B cell (primary cell): Measurements from ENCODE around the gene METRNL. TPM values are rescaled to one million over a fixed set of nuclear protein-coding genes. Genes with fewer than 3 reads are reported as not detected.

ENCODE experiments used
- ATAC-seq: fragments of 200-7000 bp; cut with Tn5 transposase; one replicate; pipeline ENCODE4 v1.10.0; 2021; ENCODE audit warnings: low read depth, mild to moderate bottlenecking, moderate number of reproducible peaks, moderate library complexity
- CTCF ChIA-PET: fragments of 350-600 bp; sonication (Branson Sonifier 250); formaldehyde crosslinking; loops from one replicate; lab custom pipeline; 2021; ENCODE audit warnings: antibody characterized with exemption, inconsistent platforms; lab: Charles Lee
- POLR2A ChIA-PET: fragments of 350-600 bp; sonication (Branson Sonifier 250); formaldehyde crosslinking; loops from one replicate; lab custom pipeline; 2021; ENCODE audit warnings: antibody characterized with exemption; lab: Charles Lee
- DNase-seq: peaks from one replicate; pipeline ENCODE4 v3.0.0; 2013
- H2AFZ ChIP-seq: 2 replicates; pipeline ENCODE4 v1.6.1; 2012; ENCODE audit warnings: mild to moderate bottlenecking, low read depth, low read length; ENCODE audit not compliant: insufficient read depth, poor library complexity, severe bottlenecking
- H3K27ac ChIP-seq, 2 donors: 1 replicate in 1 of 2; 2 replicates in 1 of 2; pipeline ENCODE4 v1.5.1; 2012 to 2013; ENCODE audit warnings: low read length in 2 of 2, mild to moderate bottlenecking in 2 of 2, moderate library complexity in 1 of 2
- H3K27me3 ChIP-seq, 4 experiments: fragments of 200-600 bp in 1 of 4; sonication (generic) in 1 of 4; replicated peaks in 1 of 4; 1 replicate in 2 of 4; 2 replicates in 2 of 4; pipeline versions ENCODE4 v1.6.1 to v1.7.0; 2013 to 2016; ENCODE audit warnings: low read length in 3 of 4, mild to moderate bottlenecking in 2 of 4, mixed read lengths in 1 of 4, moderate library complexity in 1 of 4; ENCODE audit not compliant: insufficient read depth in 4 of 4, control insufficient read depth in 3 of 4; ENCODE audit errors: control extremely low read depth in 1 of 4
- H3K36me3 ChIP-seq, 2 experiments: replicated peaks in 1 of 2; 1 replicate in 1 of 2; 2 replicates in 1 of 2; pipeline versions ENCODE4 v1.6.1 to v1.7.1; 2013; ENCODE audit warnings: low read length in 1 of 2; ENCODE audit not compliant: insufficient read depth in 2 of 2, control insufficient read depth in 1 of 2; ENCODE audit errors: control extremely low read depth in 1 of 2, extremely low read depth in 1 of 2
- H3K4me1 ChIP-seq, 2 donors: fragments of 200-600 bp in 1 of 2; sonication (generic) in 1 of 2; 1 replicate in 1 of 2; 2 replicates in 1 of 2; pipeline versions ENCODE4 v1.5.1 to v1.6.1; 2013 to 2017; ENCODE audit warnings: low read length in 2 of 2; ENCODE audit not compliant: control insufficient read depth in 2 of 2, insufficient read depth in 2 of 2
- H3K4me2 ChIP-seq: replicated peaks from 2 replicates; pipeline ENCODE3; 2012; ENCODE audit warnings: mild to moderate bottlenecking, low read depth, low read length; ENCODE audit not compliant: poor library complexity, severe bottlenecking
- H3K4me3 ChIP-seq, 5 experiments: fragments of 200-600 bp in 1 of 5; sonication (generic) in 1 of 5; 1 replicate in 3 of 5; 2 replicates in 2 of 5; pipeline versions ENCODE4 v1.5.1 to v1.7.0; 2011 to 2016; ENCODE audit warnings: low read length in 4 of 5, mild to moderate bottlenecking in 4 of 5, low read depth in 2 of 5, control low read depth in 1 of 5, moderate library complexity in 1 of 5; ENCODE audit not compliant: insufficient read depth in 1 of 5; ENCODE audit errors: control extremely low read depth in 1 of 5, extremely low read depth in 1 of 5
- H3K79me2 ChIP-seq: fragments of 200-600 bp; sonication (generic); one replicate; pipeline ENCODE4 v1.6.0; 2016; ENCODE audit warnings: low read length; ENCODE audit not compliant: control insufficient read depth, insufficient read depth
- H3K9ac ChIP-seq: fragments of 200-600 bp; sonication (generic); 2 replicates; pipeline ENCODE4 v1.6.1; 2017; ENCODE audit warnings: mild to moderate bottlenecking, low read length, moderate library complexity
- H3K9me3 ChIP-seq, 3 donors: one replicate each; pipeline versions ENCODE4 v1.6.1 to v1.7.1; 2013; ENCODE audit warnings: low read length in 2 of 3; ENCODE audit not compliant: control insufficient read depth in 2 of 3, insufficient read depth in 1 of 3; ENCODE audit errors: control extremely low read depth in 1 of 3
- H4K20me1 ChIP-seq: 2 replicates; pipeline ENCODE4 v1.6.0; 2012; ENCODE audit warnings: mild to moderate bottlenecking, low read length; ENCODE audit not compliant: insufficient read depth, control insufficient read depth, poor library complexity, severe bottlenecking
- H3K27ac Mint-ChIP-seq: one replicate; pipeline ENCODE4 v1.8.0; 2021; ENCODE audit warnings: mixed read lengths
- H3K27me3 Mint-ChIP-seq: one replicate; pipeline ENCODE4 v1.8.0; 2021; ENCODE audit warnings: mixed read lengths
- H3K4me1 Mint-ChIP-seq: one replicate; pipeline ENCODE4 v1.8.0; 2021; ENCODE audit warnings: mixed read lengths
- H3K4me3 Mint-ChIP-seq: one replicate; pipeline ENCODE4 v1.8.0; 2021; ENCODE audit warnings: mixed read lengths
- H3K9me3 Mint-ChIP-seq: one replicate; pipeline ENCODE4 v1.8.0; 2022; ENCODE audit warnings: mixed read lengths; ENCODE audit not compliant: insufficient read depth
- EZH2 ChIP-seq: IDR thresholded peaks from 2 replicates; pipeline ENCODE4 v1.6.1; 2012; ENCODE audit warnings: borderline replicate concordance, low read depth, mild to moderate bottlenecking, moderate library complexity, low read length; ENCODE audit not compliant: insufficient read depth, poor library complexity, severe bottlenecking
- WGBS: methylation state at CpG from one replicate; pipeline ENCODE4 v1.1.5; 2013; ENCODE audit warnings: missing lambda C conversion rate; ENCODE audit not compliant: insufficient coverage; 5-methylcytosine and 5-hydroxymethylcytosine counted together
- intact Hi-C: fragments of 100-400 bp; cut with micrococcal nuclease; formaldehyde crosslinking; loops from one replicate; pipeline ENCODE4 v1.10.0; 2022
- polyA plus RNA-seq: library from polyadenylated mRNA; depleted of rRNA; stranded (reverse); fragments of >200 nt; gene quantifications from 2 replicates; pipeline ENCODE4 v1.2.3, GENCODE V29; 2012
- total RNA-seq, 2 donors: library from RNA; stranded (reverse); fragments of 120-200 nt in 1 of 2; gene quantifications; 1 replicate in 1 of 2; 2 replicates in 1 of 2; pipeline versions ENCODE4 v1.2.3 to v1.2.4, GENCODE V29; 2013 to 2022
- TF ChIP-seq, protein P1 (sequence below): fragments of 200-600 bp; IDR thresholded peaks from one replicate; pipeline ENCODE4 v1.8.0; 2022; ENCODE audit warnings: antibody characterized with exemption, mild to moderate bottlenecking

Gene METRNL
- total and polyA plus RNA-seq, 2 donors (not counting 1 experiment from before 2014, with no cell fraction given): 11.8 to 18.4 TPM

DNA sequence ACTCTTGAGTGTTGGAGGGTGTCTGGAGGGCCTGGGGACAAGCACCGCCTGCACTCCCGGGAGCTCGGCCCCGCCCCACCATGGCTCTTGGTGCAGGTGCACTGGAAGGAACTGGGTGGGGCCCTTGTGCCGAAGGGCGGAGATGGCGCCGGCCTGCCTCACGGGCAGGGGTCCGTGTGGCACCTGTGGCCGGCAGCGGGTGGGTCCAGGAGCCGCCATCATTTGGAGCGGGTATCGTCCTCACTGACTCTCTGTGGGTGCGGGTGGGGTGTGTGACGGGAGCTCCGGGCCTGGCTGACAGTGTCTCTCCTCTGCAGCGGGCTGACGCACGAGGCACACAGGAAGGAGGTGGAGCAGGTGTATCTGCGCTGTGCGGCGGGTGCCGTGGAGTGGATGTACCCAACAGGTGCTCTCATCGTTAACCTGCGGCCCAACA, 5.2 kb downstream of the METRNL start:
- Histone ChIP-seq H3K36me3 (no peaks in the 10 kb centered on the region), H3K4me3 (no peak overlapping the region), H3K4me1 (peaks cover 14 to 17% of the 10 kb centered on the region in 2 donors), H3K27me3 (no peaks in the 10 kb centered on the region), H4K20me1 (peaks cover 10% of the 10 kb centered on the region), H3K79me2 (peaks cover 3% of the 10 kb centered on the region), H2AFZ (no peak overlapping the region), H3K9me3 (no peaks in the 10 kb centered on the region), H3K9ac (no peak overlapping the region), H3K27ac (no peak overlapping the region), H3K4me2 (no peak overlapping the region)
- H3K27ac Mint-ChIP-seq: no peak overlapping the region
- DNase-seq: no peak
- peaks cover 31% of the 10 kb centered on the region for H3K4me1 Mint-ChIP-seq
- 96% methylated on average over 27 of the region's 27 CpGs for WGBS
- intact Hi-C loops: loop anchor here (5.0 kb wide), 1 partner anchor 302 kb away; no protein-coding TSS in a partner anchor
- POLR2A ChIA-PET: interaction anchor here (0.5 kb wide), 1 partner anchor 36 kb away, joined by 9 read pairs; no protein-coding TSS in a partner anchor
- no peak for ATAC-seq
- no peak for TF ChIP-seq EZH2
- TF ChIP-seq, protein P1, sequence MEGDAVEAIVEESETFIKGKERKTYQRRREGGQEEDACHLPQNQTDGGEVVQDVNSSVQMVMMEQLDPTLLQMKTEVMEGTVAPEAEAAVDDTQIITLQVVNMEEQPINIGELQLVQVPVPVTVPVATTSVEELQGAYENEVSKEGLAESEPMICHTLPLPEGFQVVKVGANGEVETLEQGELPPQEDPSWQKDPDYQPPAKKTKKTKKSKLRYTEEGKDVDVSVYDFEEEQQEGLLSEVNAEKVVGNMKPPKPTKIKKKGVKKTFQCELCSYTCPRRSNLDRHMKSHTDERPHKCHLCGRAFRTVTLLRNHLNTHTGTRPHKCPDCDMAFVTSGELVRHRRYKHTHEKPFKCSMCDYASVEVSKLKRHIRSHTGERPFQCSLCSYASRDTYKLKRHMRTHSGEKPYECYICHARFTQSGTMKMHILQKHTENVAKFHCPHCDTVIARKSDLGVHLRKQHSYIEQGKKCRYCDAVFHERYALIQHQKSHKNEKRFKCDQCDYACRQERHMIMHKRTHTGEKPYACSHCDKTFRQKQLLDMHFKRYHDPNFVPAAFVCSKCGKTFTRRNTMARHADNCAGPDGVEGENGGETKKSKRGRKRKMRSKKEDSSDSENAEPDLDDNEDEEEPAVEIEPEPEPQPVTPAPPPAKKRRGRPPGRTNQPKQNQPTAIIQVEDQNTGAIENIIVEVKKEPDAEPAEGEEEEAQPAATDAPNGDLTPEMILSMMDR: no peak
- CTCF ChIA-PET: no interaction called here
- H3K27me3 Mint-ChIP-seq: no peaks in the 10 kb centered on the region
- no peak overlapping the region for H3K4me3 Mint-ChIP-seq
- no peaks in the 10 kb centered on the region for H3K9me3 Mint-ChIP-seq

DNA sequence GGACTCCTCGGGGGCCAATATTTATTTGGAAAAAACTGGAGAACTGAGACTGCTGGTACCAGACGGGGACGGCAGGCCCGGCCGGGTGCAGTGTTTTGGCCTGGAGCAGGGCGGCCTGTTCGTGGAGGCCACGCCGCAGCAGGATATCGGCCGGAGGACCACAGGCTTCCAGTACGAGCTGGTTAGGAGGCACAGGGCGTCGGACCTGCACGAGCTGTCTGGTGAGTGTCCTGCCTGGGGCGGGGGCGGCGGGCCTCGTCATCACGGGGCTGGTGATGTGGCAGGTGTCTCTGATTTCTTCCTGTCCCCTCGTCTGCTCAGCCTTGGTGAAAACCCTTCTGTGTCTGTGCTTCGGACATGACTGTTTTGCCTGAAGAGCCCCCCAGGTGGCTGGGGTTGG, 5.7 kb downstream of the METRNL start:
- Mint-ChIP-seq H3K4me3 (no peak overlapping the region), H3K27me3 (no peaks in the 10 kb centered on the region), H3K4me1 (peaks cover 31% of the 10 kb centered on the region), H3K27ac (no peak overlapping the region), H3K9me3 (no peaks in the 10 kb centered on the region)
- Histone ChIP-seq H3K36me3 (no peaks in the 10 kb centered on the region), H3K4me1 (peaks cover 14 to 17% of the 10 kb centered on the region in 2 donors), H3K4me2 (no peak overlapping the region), H3K9me3 (no peaks in the 10 kb centered on the region), H3K79me2 (peaks cover 3% of the 10 kb centered on the region), H2AFZ (no peak overlapping the region), H3K4me3 (no peak overlapping the region), H4K20me1 (peaks cover 10% of the 10 kb centered on the region), H3K27ac (no peak overlapping the region), H3K27me3 (no peaks in the 10 kb centered on the region), H3K9ac (no peak overlapping the region)
- ChIA-PET POLR2A (interaction anchor here (0.5 kb wide), 1 partner anchor 35 kb away, joined by 9 read pairs; no protein-coding TSS in a partner anchor), CTCF (no interaction called here)
- DNase-seq (no peak), ATAC-seq (no peak)
- WGBS: 92% methylated on average over 18 of the region's 22 CpGs
- intact Hi-C loops: no loop called here
- no peak for TF ChIP-seq EZH2
- TF ChIP-seq, protein P1: no peak
